DND-41 (cell line): Measurements from ENCODE around the gene PARP4.
"Not testable (repeated sequence)": the region's sequence is repeated elsewhere in the genome, so short reads cannot be mapped to it uniquely, and the experiment has no call there.

Experiments
- ATAC-seq: fragments of 200-7000 bp; cut with Tn5 transposase; 3 replicates; pipeline ENCODE4 v1.9.1; 2021; ENCODE audit warnings: low read depth; ENCODE audit not compliant: insufficient read depth
- DNase-seq: peaks from one replicate; pipeline ENCODE4 v3.0.0-alpha.2; 2020
- H2AFZ ChIP-seq: 2 replicates; pipeline ENCODE4 v1.6.0; 2012; ENCODE audit warnings: low read depth, low read length
- H3K27ac ChIP-seq: 2 replicates; pipeline ENCODE4 v1.5.1; 2012; ENCODE audit warnings: low read length, inconsistent platforms
- H3K27me3 ChIP-seq: fragments of 200-600 bp; sonication (generic); 2 replicates; pipeline ENCODE4 v1.6.0; 2012; ENCODE audit warnings: low read length, mild to moderate bottlenecking, inconsistent platforms; ENCODE audit not compliant: insufficient read depth, poor library complexity
- H3K36me3 ChIP-seq: 2 replicates; pipeline ENCODE4 v1.5.1; 2012; ENCODE audit warnings: low read length, inconsistent platforms; ENCODE audit not compliant: insufficient read depth
- H3K4me1 ChIP-seq: 2 replicates; pipeline ENCODE4 v1.5.1; 2012; ENCODE audit warnings: mild to moderate bottlenecking, low read length; ENCODE audit not compliant: insufficient read depth
- H3K4me2 ChIP-seq: 2 replicates; pipeline ENCODE4 v1.6.0; 2012; ENCODE audit warnings: mild to moderate bottlenecking, moderate library complexity, low read length, inconsistent platforms; ENCODE audit not compliant: insufficient read depth
- H3K4me3 ChIP-seq, 2 experiments: fragments of 200-600 bp in 1 of 2; shearing (Covaris generic) in 1 of 2; 2 replicates each; pipeline ENCODE4 v1.5.1; 2012 to 2016; ENCODE audit warnings: inconsistent platforms in 2 of 2, low read length in 2 of 2, mild to moderate bottlenecking in 2 of 2, low read depth in 1 of 2, moderate library complexity in 1 of 2
- H3K79me2 ChIP-seq: 2 replicates; pipeline ENCODE4 v1.6.0; 2012; ENCODE audit warnings: low read length, inconsistent platforms; ENCODE audit not compliant: insufficient read depth
- H3K9ac ChIP-seq: 2 replicates; pipeline ENCODE4 v1.6.0; 2012; ENCODE audit warnings: low read depth, mild to moderate bottlenecking, inconsistent platforms, low read length, moderate library complexity
- H3K9me3 ChIP-seq: 2 replicates; pipeline ENCODE4 v1.5.1; 2012; ENCODE audit warnings: low read length, moderate library complexity, mild to moderate bottlenecking, inconsistent platforms; ENCODE audit not compliant: insufficient read depth, severe bottlenecking
- H4K20me1 ChIP-seq: 2 replicates; pipeline ENCODE4 v1.6.0; 2012; ENCODE audit warnings: low read length; ENCODE audit not compliant: insufficient read depth
- CTCF ChIP-seq: IDR thresholded peaks from 2 replicates; pipeline ENCODE4 v1.5.1; 2012; ENCODE audit warnings: borderline replicate concordance, low read length, moderate library complexity, mild to moderate bottlenecking; ENCODE audit not compliant: poor library complexity, severe bottlenecking; ENCODE audit errors: extremely low read depth
- EZH2 ChIP-seq: IDR thresholded peaks from 3 replicates; pipeline ENCODE4 v1.6.1; 2012; ENCODE audit warnings: borderline replicate concordance, low read depth, mild to moderate bottlenecking, moderate library complexity, low read length, inconsistent platforms; ENCODE audit not compliant: severe bottlenecking

PARP4 gene

GRCh38 chr13:24512197-24512907 is at the start of gene PARP4:
TSS of gene PARP4 (minus strand) at chr13:24512778. CDS start at chr13:24503776, 9,002 bp downstream.
- ATAC-seq = peak; percentile 92
- peak; percentile 82 for DNase-seq
- H3K4me1 ChIP-seq = peaks cover 24% of the 10 kb centered on the region
- H3K4me3 ChIP-seq = peak within 1 kb of the TSS; percentile 41 to 67
- H3K9me3 ChIP-seq = no peaks in the 10 kb centered on the region
- H3K9ac ChIP-seq = peak within 1 kb of the TSS; percentile 94
- no peak for TF ChIP-seq EZH2
- peak; percentile 15 for TF ChIP-seq CTCF
- no peaks in the 10 kb centered on the region for H3K27me3 ChIP-seq
- H3K36me3 ChIP-seq = peaks cover 6% of the 10 kb centered on the region
- peak within 1 kb of the TSS; percentile 91 for H3K27ac ChIP-seq
- peak within 1 kb of the TSS; percentile 99 for H2AFZ ChIP-seq
- peaks cover 3% of the 10 kb centered on the region; the same call in 1 of the 2 replicates for H4K20me1 ChIP-seq
- peaks cover 54% of the 10 kb centered on the region for H3K79me2 ChIP-seq
- H3K4me2 ChIP-seq = peak within 1 kb of the TSS; percentile 82

- H3K36me3 ChIP-seq, H4K20me1 ChIP-seq, DNase-seq, H3K27ac ChIP-seq, H3K27me3 ChIP-seq, H2AFZ ChIP-seq, H3K9me3 ChIP-seq, ATAC-seq, H3K79me2 ChIP-seq, H3K4me3 ChIP-seq, H3K9ac ChIP-seq: not testable (repeated sequence)
- Histone ChIP-seq H3K4me2 (0 out of 2 replicates have a peak overlapping the region, but pooled peaks have one; percentile 58), H3K4me1 (peaks cover 20% of the 10 kb centered on the region)
Measured at GRCh38 chr13:24560579-24561187, 48.1 kb upstream of the PARP4 start.

GRCh38 chr13:24559431-24560218 is 47.0 kb upstream of the PARP4 start:
- not testable (repeated sequence) for H3K27ac ChIP-seq, H4K20me1 ChIP-seq, H3K9ac ChIP-seq, H3K79me2 ChIP-seq, H3K27me3 ChIP-seq, H3K9me3 ChIP-seq, H3K36me3 ChIP-seq
- peak overlapping the region in 1 of 2 experiments; percentile 47; a peak in 2 of 4 replicates for H3K4me3 ChIP-seq
- H3K4me1 ChIP-seq = peaks cover 20% of the 10 kb centered on the region
- peak overlapping the region; percentile 31; the same call in 1 of the 2 replicates for H2AFZ ChIP-seq
- DNase-seq (peak; percentile 65), ATAC-seq (peak; percentile 87)
- peak overlapping the region; percentile 58 for H3K4me2 ChIP-seq

GRCh38 chr13:24557081-24557480 is 44.5 kb upstream of the PARP4 start:
- Histone ChIP-seq H3K4me1 (peaks cover 20% of the 10 kb centered on the region), H4K20me1 (no peaks in the 10 kb centered on the region), H2AFZ (no peak overlapping the region), H3K9ac (no peak overlapping the region), H3K27ac (no peak overlapping the region), H3K79me2 (no peaks in the 10 kb centered on the region), H3K4me2 (no peak overlapping the region), H3K27me3 (peaks cover 7% of the 10 kb centered on the region), H3K36me3 (no peaks in the 10 kb centered on the region), H3K4me3 (no peak overlapping the region), H3K9me3 (no peaks in the 10 kb centered on the region)
- ATAC-seq = no peak
- no peak for TF ChIP-seq CTCF
- no peak for TF ChIP-seq EZH2
- no peak for DNase-seq

GRCh38 chr13:24553892-24554291 is 41.3 kb upstream of the PARP4 start:
- not testable (repeated sequence) for DNase-seq, H3K9me3 ChIP-seq, H3K4me3 ChIP-seq, H3K27ac ChIP-seq, H3K4me1 ChIP-seq, H3K9ac ChIP-seq, H3K79me2 ChIP-seq, H3K27me3 ChIP-seq, H3K4me2 ChIP-seq, ATAC-seq, H4K20me1 ChIP-seq, H2AFZ ChIP-seq, H3K36me3 ChIP-seq

- H2AFZ ChIP-seq, H3K9me3 ChIP-seq, ATAC-seq, H3K27ac ChIP-seq, H3K79me2 ChIP-seq, DNase-seq, H3K27me3 ChIP-seq, H3K4me1 ChIP-seq, H4K20me1 ChIP-seq, H3K36me3 ChIP-seq, H3K4me3 ChIP-seq, H3K4me2 ChIP-seq, H3K9ac ChIP-seq: not testable (repeated sequence)
Measured at GRCh38 chr13:24541476-24542352, 29.1 kb upstream of the PARP4 start.
